GM06990 (cell line): ENCODE measurements around the gene IAPP.
"Not testable (repeated sequence)": the region's sequence is repeated elsewhere in the genome, so short reads cannot be mapped to it uniquely, and the experiment has no call there.

Experiments used
- DNase-seq: peaks from one replicate; pipeline ENCODE4 v3.0.0-alpha.2; 2011; ENCODE audit not compliant: insufficient read length; ENCODE audit errors: extremely low read depth
- H3K27me3 ChIP-seq: replicated peaks from 2 replicates; pipeline ENCODE4 v1.6.0; 2011; ENCODE audit warnings: low read length; ENCODE audit not compliant: control insufficient read depth, insufficient read depth
- H3K36me3 ChIP-seq: 2 replicates; pipeline ENCODE4 v1.5.1; 2011; ENCODE audit warnings: low read length; ENCODE audit not compliant: control insufficient read depth, insufficient read depth
- H3K4me3 ChIP-seq: replicated peaks from 2 replicates; pipeline ENCODE4 v1.5.1; 2011; ENCODE audit warnings: low read depth, mild to moderate bottlenecking, control low read depth, low read length
- CTCF ChIP-seq: IDR thresholded peaks from 2 replicates; pipeline ENCODE4 v1.5.1; 2011; ENCODE audit warnings: low read length, control low read depth, mild to moderate bottlenecking, inconsistent platforms; ENCODE audit not compliant: insufficient read depth, poor library complexity, severe bottlenecking

Gene IAPP

GRCh38 chr12:21384261-21384660, 11.6 kb downstream of the IAPP start:
- TF ChIP-seq CTCF: no peak
- Histone ChIP-seq H3K36me3 (no peaks in the 10 kb centered on the region), H3K4me3 (no peak overlapping the region), H3K27me3 (no peaks in the 10 kb centered on the region)
- no peak for DNase-seq

DNA sequence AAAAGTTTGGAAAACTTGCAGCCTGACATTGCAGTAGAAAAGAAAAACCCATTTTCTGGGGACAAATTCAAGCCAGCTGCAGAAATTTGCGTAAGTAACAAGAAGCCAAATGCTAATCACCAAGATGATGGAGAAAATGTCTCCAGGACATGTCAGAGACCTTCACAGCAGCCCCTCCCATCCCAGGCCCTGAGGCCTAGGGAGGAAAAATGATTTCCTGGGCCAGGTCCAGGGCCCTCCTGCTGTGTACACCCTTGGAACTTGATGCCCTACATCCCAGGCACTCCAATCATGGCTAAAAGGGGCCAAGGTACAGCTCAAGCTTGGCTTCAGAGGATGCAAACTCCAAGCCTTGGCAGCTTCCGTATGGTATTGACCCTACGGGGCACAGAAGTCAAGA, 14.5 kb downstream of the IAPP start:
- H3K27me3 ChIP-seq: no peaks in the 10 kb centered on the region
- DNase-seq: no peak
- no peaks in the 10 kb centered on the region for H3K36me3 ChIP-seq
- TF ChIP-seq CTCF: no peak
- H3K4me3 ChIP-seq: no peak overlapping the region

DNA sequence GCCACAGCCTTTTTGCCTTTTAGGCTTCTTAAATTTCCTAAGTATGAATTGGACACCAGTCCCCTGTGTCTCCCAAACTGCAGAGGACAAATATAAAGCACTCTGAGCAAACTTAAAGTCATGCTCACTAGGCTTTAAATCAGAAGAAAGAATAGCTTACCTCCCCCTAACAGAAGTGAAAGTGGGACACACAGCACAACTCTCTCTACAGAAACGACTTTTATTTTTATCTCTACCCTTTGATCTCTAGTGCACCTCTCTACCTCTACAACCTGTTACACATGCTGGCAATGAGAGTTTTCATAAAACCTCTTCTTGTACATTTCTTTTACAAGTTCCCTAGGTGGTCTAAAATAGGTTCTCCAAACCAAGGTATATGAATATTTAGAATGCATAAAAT, 19.7 kb downstream of the IAPP start:
- no peak for DNase-seq
- no peak overlapping the region for H3K4me3 ChIP-seq
- TF ChIP-seq CTCF: no peak
- no peaks in the 10 kb centered on the region for H3K27me3 ChIP-seq
- H3K36me3 ChIP-seq: no peaks in the 10 kb centered on the region

DNA sequence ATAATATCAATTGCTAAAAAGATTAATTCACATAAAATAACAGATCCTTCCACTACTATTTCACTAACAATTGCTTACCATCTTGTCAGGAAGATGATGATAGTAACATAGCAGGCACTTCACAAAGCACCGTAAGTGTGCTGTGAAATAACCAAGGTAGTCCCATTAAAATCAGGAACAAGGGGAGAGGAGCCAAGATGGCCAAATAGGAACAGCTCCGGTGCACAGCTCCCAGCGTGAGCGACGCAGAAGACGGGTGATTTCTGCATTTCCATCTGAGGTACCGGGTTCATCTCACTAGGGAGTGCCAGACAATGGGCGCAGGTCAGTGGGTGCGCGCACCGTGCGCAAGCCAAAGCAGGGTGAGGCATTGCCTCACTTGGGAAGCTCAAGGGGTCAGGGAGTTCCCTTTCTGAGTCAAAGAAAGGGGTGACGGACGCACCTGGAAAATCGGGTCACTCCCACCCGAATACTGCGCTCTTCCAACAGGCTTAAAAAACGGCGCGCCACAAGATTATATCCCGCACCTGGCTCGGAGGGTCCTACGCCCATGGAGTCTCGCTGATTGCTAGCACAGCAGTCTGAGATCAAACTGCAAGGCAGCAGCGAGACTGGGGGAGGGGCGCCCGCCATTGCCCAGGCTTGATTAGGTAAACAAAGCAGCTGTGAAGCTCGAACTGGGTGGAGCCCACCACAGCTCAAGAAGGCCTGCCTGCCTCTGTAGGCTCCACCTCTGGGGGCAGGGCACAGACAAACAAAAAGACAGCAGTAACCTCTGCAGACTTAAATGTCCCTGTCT, 22.3 kb downstream of the IAPP start:
- not testable (repeated sequence) for H3K4me3 ChIP-seq, DNase-seq, H3K27me3 ChIP-seq, H3K36me3 ChIP-seq

DNA sequence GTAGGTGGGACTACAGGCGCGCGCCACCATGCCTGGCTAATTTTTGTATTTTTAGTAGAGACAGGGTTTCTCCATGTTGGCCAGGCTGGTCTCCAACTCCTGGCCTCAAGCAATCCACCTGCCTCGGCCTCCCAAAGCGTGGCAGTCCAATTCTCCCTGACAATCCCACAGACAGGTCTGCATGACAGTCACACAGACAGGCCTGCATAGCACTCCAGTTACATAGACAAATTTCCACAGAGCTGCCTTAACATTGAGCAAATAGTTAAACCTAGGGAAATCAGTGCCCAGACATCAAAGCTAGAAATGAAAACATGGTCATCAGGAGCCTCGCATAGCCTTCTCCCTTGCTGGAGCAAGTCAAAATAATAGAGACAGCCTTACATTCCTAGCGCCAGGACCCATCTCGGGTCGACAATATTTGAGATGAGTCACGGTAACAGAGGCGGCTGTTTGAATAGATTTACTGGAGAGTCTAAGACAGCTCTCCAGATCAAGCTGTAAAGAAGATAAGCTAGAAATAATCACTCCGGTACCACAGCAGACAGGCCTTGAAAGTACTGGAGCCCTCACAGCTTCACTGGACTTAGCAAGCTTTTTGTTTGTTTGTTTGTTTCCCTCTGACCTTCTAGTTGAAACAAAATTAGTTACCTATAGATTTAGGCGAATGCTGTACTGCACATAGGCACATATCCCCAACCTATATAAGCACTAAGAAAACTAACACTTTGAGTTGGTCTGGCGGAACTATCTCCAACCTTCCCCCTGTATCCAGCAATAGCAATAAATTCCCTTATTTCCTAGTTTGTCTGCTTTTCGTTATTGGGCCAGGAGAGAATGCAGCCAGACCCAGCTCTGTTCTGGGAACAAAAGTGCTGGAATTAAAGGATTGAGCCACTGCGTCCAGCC, 40.9 kb downstream of the IAPP start:
- TF ChIP-seq CTCF: no peak
- Histone ChIP-seq H3K4me3 (no peak overlapping the region), H3K27me3 (no peaks in the 10 kb centered on the region), H3K36me3 (no peaks in the 10 kb centered on the region)
- DNase-seq: no peak

DNA sequence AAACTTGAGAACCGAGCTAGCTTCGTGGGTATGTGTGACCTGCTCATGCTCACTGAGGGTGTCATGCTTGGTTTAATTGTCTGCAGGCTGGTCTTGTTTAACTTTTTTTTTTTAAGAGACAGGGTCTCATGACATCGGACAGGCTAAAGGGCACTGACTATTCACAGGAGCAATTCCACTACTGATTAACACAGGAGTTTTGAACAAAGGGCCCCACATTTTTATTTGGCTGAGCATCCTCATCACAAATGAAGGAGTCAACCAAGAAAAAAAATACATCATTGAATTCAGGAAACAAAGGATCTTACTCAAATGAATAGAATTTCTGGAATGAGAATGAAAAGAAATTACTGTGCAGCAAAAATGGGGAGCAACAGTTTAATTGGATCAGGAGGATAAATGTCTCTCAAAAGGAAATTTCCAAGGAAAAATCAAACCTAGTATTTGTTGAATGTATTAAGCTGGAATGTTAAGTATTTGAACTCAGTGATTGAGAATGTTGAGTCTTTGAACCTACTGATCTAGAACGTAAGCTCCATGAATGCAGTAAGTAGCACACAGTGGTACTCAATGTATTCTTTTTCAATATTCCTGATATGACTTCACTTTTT, 43.9 kb downstream of the IAPP start:
- no peak for DNase-seq
- TF ChIP-seq CTCF: no peak
- no peaks in the 10 kb centered on the region for H3K27me3 ChIP-seq
- H3K4me3 ChIP-seq: no peak overlapping the region
- H3K36me3 ChIP-seq: no peaks in the 10 kb centered on the region

GRCh38 chr12:21418398-21418797, 45.7 kb downstream of the IAPP start:
- DNase-seq, H3K36me3 ChIP-seq, H3K27me3 ChIP-seq, H3K4me3 ChIP-seq: not testable (repeated sequence)

GRCh38 chr12:21419009-21419699, 46.5 kb downstream of the IAPP start:
- H3K27me3 ChIP-seq, H3K36me3 ChIP-seq, H3K4me3 ChIP-seq, DNase-seq: not testable (repeated sequence)
